Neural cell (in vitro differentiated cells): ENCODE measurements around the gene ZBED4. TPM values are rescaled to one million over a fixed set of nuclear protein-coding genes. Genes with fewer than 3 reads are reported as not detected.

Source experiments
- H2AFZ ChIP-seq: fragments of 200-600, 300-800 bp; sonication (generic), shearing (Covaris generic); 2 replicates; pipeline ENCODE4 v1.6.0; 2014; ENCODE audit warnings: low read depth, mild to moderate bottlenecking, antibody characterized with exemption, low read length, moderate library complexity
- H3F3A ChIP-seq: fragments of 200-600 bp; shearing (Covaris generic); 2 replicates; pipeline ENCODE4 v1.6.1; 2016; ENCODE audit warnings: mild to moderate bottlenecking, moderate library complexity, mixed read lengths, antibody characterized with exemption, low read length; ENCODE audit not compliant: insufficient read depth, poor library complexity, severe bottlenecking
- H3K27ac ChIP-seq: fragments of 200-600, 300-800 bp; sonication (generic), shearing (Covaris generic); 2 replicates; pipeline ENCODE4 v1.5.1; 2014; ENCODE audit warnings: mild to moderate bottlenecking, low read length, moderate library complexity
- H3K27me3 ChIP-seq: fragments of 300-800, 200-600 bp; sonication (generic), shearing (Covaris generic); 2 replicates; pipeline ENCODE4 v1.6.0; 2014; ENCODE audit warnings: mild to moderate bottlenecking, low read depth, low read length, moderate library complexity; ENCODE audit not compliant: insufficient read depth
- H3K36me3 ChIP-seq: fragments of 300-800, 200-600 bp; sonication (generic), shearing (Covaris generic); 2 replicates; pipeline ENCODE4 v1.5.1; 2014; ENCODE audit warnings: mild to moderate bottlenecking, antibody characterized with exemption, low read length, moderate library complexity; ENCODE audit not compliant: insufficient read depth
- H3K4me2 ChIP-seq: fragments of 300-800, 200-600 bp; sonication (generic), shearing (Covaris generic); 2 replicates; pipeline ENCODE4 v1.6.0; 2014; ENCODE audit warnings: mild to moderate bottlenecking, low read length
- H3K4me3 ChIP-seq: fragments of 300-800, 200-600 bp; sonication (generic), shearing (Covaris generic); 2 replicates; pipeline ENCODE4 v1.5.1; 2014; ENCODE audit warnings: mild to moderate bottlenecking, low read length, moderate library complexity
- H3K79me2 ChIP-seq: fragments of 200-600 bp; shearing (Covaris generic); replicated peaks from 2 replicates; pipeline ENCODE4 v1.6.0; 2014; ENCODE audit warnings: mild to moderate bottlenecking, low read length, moderate library complexity; ENCODE audit not compliant: insufficient read depth
- H3K9ac ChIP-seq: fragments of 300-800, 200-600 bp; sonication (generic), shearing (Covaris generic); 2 replicates; pipeline ENCODE4 v1.6.1; 2016; ENCODE audit warnings: mild to moderate bottlenecking, low read length, mixed read lengths
- H3K9me2 ChIP-seq: fragments of 200-600 bp; shearing (Covaris generic); 2 replicates; pipeline ENCODE4 v1.6.1; 2016; ENCODE audit warnings: mild to moderate bottlenecking, low read length, mixed read lengths; ENCODE audit not compliant: insufficient read depth
- H3K9me3 ChIP-seq: fragments of 200-600, 300-800 bp; sonication (generic), shearing (Covaris generic); 2 replicates; pipeline ENCODE4 v1.6.1; 2016; ENCODE audit warnings: mild to moderate bottlenecking, mixed run types, low read length, moderate library complexity, mixed read lengths
- H4K20me1 ChIP-seq: fragments of 200-600 bp; shearing (Covaris generic); 2 replicates; pipeline ENCODE4 v1.6.1; 2016; ENCODE audit warnings: mild to moderate bottlenecking, mixed run types; ENCODE audit not compliant: insufficient read depth
- CTCF ChIP-seq: fragments of 450-650 bp; IDR thresholded peaks from 2 replicates; pipeline ENCODE4 v1.5.1; 2014; ENCODE audit warnings: antibody characterized with exemption, mild to moderate bottlenecking, moderate library complexity; ENCODE audit not compliant: poor library complexity, severe bottlenecking
- EP300 ChIP-seq: fragments of 450-650 bp; conservative IDR thresholded peaks from 2 replicates; pipeline ENCODE4 v1.6.1; 2014; ENCODE audit warnings: antibody characterized with exemption, mild to moderate bottlenecking, moderate library complexity; ENCODE audit not compliant: poor library complexity, severe bottlenecking
- EZH2 ChIP-seq: fragments of 200-600, 300-800 bp; shearing (Covaris generic), sonication (generic); IDR thresholded peaks from 2 replicates; pipeline ENCODE4 v1.6.1; 2014; ENCODE audit warnings: antibody characterized with exemption, low read length, borderline replicate concordance, mild to moderate bottlenecking; ENCODE audit not compliant: insufficient read depth, poor library complexity, severe bottlenecking
- MXI1 ChIP-seq: fragments of 450-650 bp; conservative IDR thresholded peaks from 2 replicates; pipeline ENCODE4 v1.6.1; 2014; ENCODE audit warnings: antibody characterized with exemption, mild to moderate bottlenecking; ENCODE audit not compliant: poor library complexity, severe bottlenecking
- POLR2AphosphoS5 ChIP-seq: IDR thresholded peaks from 2 replicates; pipeline ENCODE4 v1.6.1; 2012
- RAD21 ChIP-seq: fragments of 450-650 bp; conservative IDR thresholded peaks from 2 replicates; pipeline ENCODE4 v1.6.1; 2014; ENCODE audit warnings: antibody characterized with exemption, mild to moderate bottlenecking, moderate library complexity
- SMC3 ChIP-seq: fragments of 450-650 bp; conservative IDR thresholded peaks from 2 replicates; pipeline ENCODE4 v1.6.1; 2014; ENCODE audit warnings: antibody characterized with exemption, mild to moderate bottlenecking, moderate library complexity; ENCODE audit not compliant: poor library complexity
- polyA plus RNA-seq: library from polyadenylated mRNA; depleted of rRNA; stranded (reverse); fragments of >200 nt; gene quantifications from 2 replicates; pipeline ENCODE4 v1.2.3, GENCODE V29; 2014
- TF ChIP-seq, protein P1 (sequence below): IDR thresholded peaks from 2 replicates; pipeline ENCODE4 v1.6.1; 2012; ENCODE audit warnings: borderline replicate concordance

The ZBED4 gene
- polyA plus RNA-seq, 1 donor from 2014 or later, result 15.0 TPM

DNA sequence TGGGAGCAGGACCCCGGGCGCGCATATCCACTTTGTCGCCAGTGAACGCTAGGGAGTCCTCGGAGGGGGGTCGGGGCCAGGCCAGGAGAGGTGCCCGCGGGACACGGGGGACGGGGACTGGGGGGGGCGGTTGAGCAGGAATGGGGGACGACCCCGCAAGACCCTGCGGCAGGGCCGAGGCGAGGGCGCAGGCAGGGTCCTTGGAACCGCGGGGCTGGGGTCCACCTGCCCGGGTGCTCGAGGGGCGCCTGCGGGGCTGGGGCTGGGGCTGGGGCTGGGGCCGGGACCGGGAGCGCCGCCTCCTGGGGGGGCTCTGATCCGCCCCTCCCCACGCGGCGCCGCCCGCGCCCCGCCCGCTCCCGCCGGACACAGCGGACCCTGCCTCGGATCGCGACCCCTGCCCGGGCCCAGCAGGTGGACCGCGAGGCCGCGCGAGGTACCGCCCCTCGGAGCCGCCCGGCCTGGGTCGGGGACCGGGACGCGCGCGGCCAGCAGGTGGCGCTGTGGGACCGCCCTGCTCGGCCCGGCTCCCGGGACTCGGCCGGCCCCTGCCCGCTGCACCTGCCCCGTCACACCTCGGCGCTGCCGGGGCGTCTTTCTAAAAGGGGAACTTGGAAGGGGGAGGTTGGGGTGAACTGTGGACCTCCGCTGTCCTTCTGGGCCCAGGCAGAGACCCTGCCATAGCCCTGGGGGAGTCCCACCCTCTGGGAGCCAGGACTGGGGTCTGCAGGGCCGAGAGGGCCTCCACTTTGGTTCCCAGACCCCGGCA is 75.8 kb downstream of the ZBED4 start:
- H3K9me2 ChIP-seq, result no peaks in the 10 kb centered on the region
- H4K20me1 ChIP-seq, result no peaks in the 10 kb centered on the region
- no peak overlapping the region for H3K4me3 ChIP-seq
- peak overlapping the region; percentile 20 for H3K9ac ChIP-seq
- TF ChIP-seq EZH2, result no peak
- TF ChIP-seq SMC3, result peak; percentile 93
- TF ChIP-seq CTCF, result peak; percentile 97
- TF ChIP-seq RAD21, result peak; percentile 95
- TF ChIP-seq POLR2AphosphoS5, result no peak
- H3K79me2 ChIP-seq, result no peaks in the 10 kb centered on the region
- H3K36me3 ChIP-seq, result no peaks in the 10 kb centered on the region
- H3K4me2 ChIP-seq, result no peak overlapping the region
- H3K27ac ChIP-seq, result no peak overlapping the region
- H2AFZ ChIP-seq, result no peak overlapping the region
- no peaks in the 10 kb centered on the region for H3K27me3 ChIP-seq
- H3F3A ChIP-seq, result no peaks in the 10 kb centered on the region
- H3K9me3 ChIP-seq, result no peaks in the 10 kb centered on the region

GRCh38 chr22:49929994-49930575 is 76.4 kb downstream of the ZBED4 start:
- Histone ChIP-seq H4K20me1 (no peaks in the 10 kb centered on the region), H3K27ac (no peak overlapping the region), H3K9me3 (no peaks in the 10 kb centered on the region), H3K4me3 (no peak overlapping the region), H3K36me3 (no peaks in the 10 kb centered on the region), H3K79me2 (no peaks in the 10 kb centered on the region), H3K27me3 (no peaks in the 10 kb centered on the region), H2AFZ (no peak overlapping the region), H3K9ac (no peak overlapping the region), H3K4me2 (no peak overlapping the region), H3F3A (no peaks in the 10 kb centered on the region), H3K9me2 (no peaks in the 10 kb centered on the region)
- TF ChIP-seq MXI1 (no peak), EP300 (no peak), CTCF (no peak), RAD21 (no peak), POLR2AphosphoS5 (no peak), SMC3 (no peak)
- TF ChIP-seq, protein P1, sequence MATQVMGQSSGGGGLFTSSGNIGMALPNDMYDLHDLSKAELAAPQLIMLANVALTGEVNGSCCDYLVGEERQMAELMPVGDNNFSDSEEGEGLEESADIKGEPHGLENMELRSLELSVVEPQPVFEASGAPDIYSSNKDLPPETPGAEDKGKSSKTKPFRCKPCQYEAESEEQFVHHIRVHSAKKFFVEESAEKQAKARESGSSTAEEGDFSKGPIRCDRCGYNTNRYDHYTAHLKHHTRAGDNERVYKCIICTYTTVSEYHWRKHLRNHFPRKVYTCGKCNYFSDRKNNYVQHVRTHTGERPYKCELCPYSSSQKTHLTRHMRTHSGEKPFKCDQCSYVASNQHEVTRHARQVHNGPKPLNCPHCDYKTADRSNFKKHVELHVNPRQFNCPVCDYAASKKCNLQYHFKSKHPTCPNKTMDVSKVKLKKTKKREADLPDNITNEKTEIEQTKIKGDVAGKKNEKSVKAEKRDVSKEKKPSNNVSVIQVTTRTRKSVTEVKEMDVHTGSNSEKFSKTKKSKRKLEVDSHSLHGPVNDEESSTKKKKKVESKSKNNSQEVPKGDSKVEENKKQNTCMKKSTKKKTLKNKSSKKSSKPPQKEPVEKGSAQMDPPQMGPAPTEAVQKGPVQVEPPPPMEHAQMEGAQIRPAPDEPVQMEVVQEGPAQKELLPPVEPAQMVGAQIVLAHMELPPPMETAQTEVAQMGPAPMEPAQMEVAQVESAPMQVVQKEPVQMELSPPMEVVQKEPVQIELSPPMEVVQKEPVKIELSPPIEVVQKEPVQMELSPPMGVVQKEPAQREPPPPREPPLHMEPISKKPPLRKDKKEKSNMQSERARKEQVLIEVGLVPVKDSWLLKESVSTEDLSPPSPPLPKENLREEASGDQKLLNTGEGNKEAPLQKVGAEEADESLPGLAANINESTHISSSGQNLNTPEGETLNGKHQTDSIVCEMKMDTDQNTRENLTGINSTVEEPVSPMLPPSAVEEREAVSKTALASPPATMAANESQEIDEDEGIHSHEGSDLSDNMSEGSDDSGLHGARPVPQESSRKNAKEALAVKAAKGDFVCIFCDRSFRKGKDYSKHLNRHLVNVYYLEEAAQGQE, result no peak
